HEK293T (cell line): ENCODE measurements around the gene PSTPIP1.

Experiments
- CTBP1 ChIP-seq: fragments of 450-650 bp; IDR thresholded peaks from 2 replicates; pipeline ENCODE4 v1.6.1; 2016; ENCODE audit warnings: borderline replicate concordance
- LEF1 ChIP-seq: fragments of 450-650 bp; IDR thresholded peaks from 2 replicates; pipeline ENCODE4 v1.6.1; 2017; ENCODE audit warnings: mild to moderate bottlenecking, borderline replicate concordance
- NFRKB ChIP-seq: fragments of 450-650 bp; IDR thresholded peaks from 2 replicates; pipeline ENCODE4 v1.6.1; 2016; ENCODE audit warnings: mild to moderate bottlenecking, moderate library complexity
- PKNOX1 ChIP-seq: fragments of 450-650 bp; IDR thresholded peaks from 2 replicates; pipeline ENCODE4 v1.6.1; 2016
- TARDBP ChIP-seq: fragments of 450-650 bp; IDR thresholded peaks from 2 replicates; pipeline ENCODE4 v1.6.1; 2016

GRCh38 chr15:77040673-77041072 lies 45.7 kb downstream of the PSTPIP1 start:
- TF ChIP-seq NFRKB: no peak
- TF ChIP-seq TARDBP: no peak
- no peak for TF ChIP-seq CTBP1
- no peak for TF ChIP-seq LEF1
- no peak for TF ChIP-seq PKNOX1
